GM23338 (cell line): Measurements from ENCODE around the gene IGSF9B. TPM values are rescaled to one million over a fixed set of nuclear protein-coding genes. Genes with fewer than 3 reads are reported as not detected.

Experiments
- ATAC-seq: fragments of 200-7000 bp; cut with Tn5 transposase; 3 replicates; pipeline ENCODE4 v1.9.1; 2020
- DNase-seq: peaks from one replicate; pipeline ENCODE4 v3.0.0-alpha.2; 2015; ENCODE audit warnings: low spot score
- H2AFZ ChIP-seq: fragments of 200-600 bp; sonication (generic); 2 replicates; pipeline ENCODE4 v1.8.0; 2016; ENCODE audit warnings: antibody characterized with exemption, mild to moderate bottlenecking, moderate library complexity
- H3F3A ChIP-seq: fragments of 200-600 bp; sonication (generic); replicated peaks from 2 replicates; pipeline ENCODE4 v1.8.0; 2017; ENCODE audit warnings: antibody characterized with exemption, mixed run types, low read depth
- H3K27ac ChIP-seq: fragments of 200-600 bp; sonication (generic); 2 replicates; pipeline ENCODE4 v1.6.1; 2016; ENCODE audit warnings: low read depth
- H3K27me3 ChIP-seq: fragments of 200-600 bp; sonication (generic); 2 replicates; pipeline ENCODE4 v1.8.0; 2016; ENCODE audit warnings: mild to moderate bottlenecking, mixed run types, moderate library complexity; ENCODE audit not compliant: insufficient read depth
- H3K36me3 ChIP-seq: fragments of 200-600 bp; sonication (generic); 2 replicates; pipeline ENCODE4 v1.8.0; 2016; ENCODE audit warnings: mild to moderate bottlenecking; ENCODE audit not compliant: insufficient read depth
- H3K4me1 ChIP-seq: fragments of 200-600 bp; sonication (generic); 2 replicates; pipeline ENCODE4 v1.8.0; 2016; ENCODE audit warnings: mild to moderate bottlenecking, moderate library complexity; ENCODE audit not compliant: insufficient read depth
- H3K4me2 ChIP-seq: fragments of 200-600 bp; sonication (generic); 2 replicates; pipeline ENCODE4 v1.7.1; 2017; ENCODE audit warnings: mixed run types
- H3K4me3 ChIP-seq: fragments of 200-600 bp; sonication (generic); 2 replicates; pipeline ENCODE4 v1.6.1; 2016; ENCODE audit warnings: mixed run types
- H3K79me2 ChIP-seq: fragments of 200-600 bp; sonication (generic); replicated peaks from 2 replicates; pipeline ENCODE4 v1.8.0; 2017; ENCODE audit warnings: mild to moderate bottlenecking; ENCODE audit not compliant: insufficient read depth
- H3K9me2 ChIP-seq: fragments of 200-600 bp; sonication (generic); 2 replicates; pipeline ENCODE4 v1.8.0; 2017; ENCODE audit not compliant: insufficient read depth
- H4K20me1 ChIP-seq: fragments of 200-600 bp; sonication (generic); replicated peaks from 2 replicates; pipeline ENCODE4 v1.8.0; 2017; ENCODE audit warnings: mild to moderate bottlenecking; ENCODE audit not compliant: insufficient read depth
- H3K27ac Mint-ChIP-seq: 2 replicates; pipeline ENCODE4 v1.8.0; 2020; ENCODE audit warnings: inconsistent platforms, mild to moderate bottlenecking, moderate library complexity, mixed read lengths
- H3K27me3 Mint-ChIP-seq: 3 replicates; pipeline ENCODE4 v1.8.0; 2022; ENCODE audit warnings: low read depth, mild to moderate bottlenecking, moderate library complexity, mixed read lengths, inconsistent platforms; ENCODE audit not compliant: insufficient read depth, poor library complexity
- H3K36me3 Mint-ChIP-seq: 3 replicates; pipeline ENCODE4 v1.8.0; 2021; ENCODE audit warnings: low read depth, mild to moderate bottlenecking, inconsistent platforms, moderate library complexity, mixed read lengths
- H3K4me1 Mint-ChIP-seq: 3 replicates; pipeline ENCODE4 v1.8.0; 2020; ENCODE audit warnings: mild to moderate bottlenecking, inconsistent platforms, mixed read lengths
- H3K4me3 Mint-ChIP-seq: 3 replicates; pipeline ENCODE4 v1.8.0; 2021; ENCODE audit warnings: moderate library complexity, mild to moderate bottlenecking, inconsistent platforms, mixed read lengths
- H3K9me3 Mint-ChIP-seq: 3 replicates; pipeline ENCODE4 v1.8.0; 2020; ENCODE audit warnings: moderate library complexity, mild to moderate bottlenecking, inconsistent platforms, mixed read lengths
- CREB1 ChIP-seq: fragments of 250-450 bp; sonication (Bioruptor Pico); IDR thresholded peaks from 2 replicates; pipeline ENCODE4 v1.5.0; 2020; ENCODE audit warnings: low read depth, mild to moderate bottlenecking, moderate library complexity
- EZH2 ChIP-seq: fragments of 200-600 bp; sonication (generic); IDR thresholded peaks from one replicate; pipeline ENCODE4 v1.8.0; 2017; ENCODE audit warnings: antibody characterized with exemption, mild to moderate bottlenecking, low read depth; ENCODE audit not compliant: unreplicated experiment
- EZH2phosphoT487 ChIP-seq: fragments of 200-600 bp; sonication (generic); IDR thresholded peaks from one replicate; pipeline ENCODE4 v1.8.1; 2018; ENCODE audit warnings: antibody characterized with exemption; ENCODE audit not compliant: unreplicated experiment
- JUNB ChIP-seq: IDR thresholded peaks from one replicate; pipeline ENCODE4 v1.6.1; 2016; ENCODE audit warnings: antibody characterized with exemption; ENCODE audit not compliant: unreplicated experiment
- POLR2AphosphoS5 ChIP-seq: IDR thresholded peaks from 2 replicates; pipeline ENCODE4 v1.6.1; 2016; ENCODE audit warnings: antibody characterized with exemption, low read depth
- REST ChIP-seq: IDR thresholded peaks from one replicate; pipeline ENCODE4 v1.6.1; 2018; ENCODE audit warnings: antibody characterized with exemption; ENCODE audit not compliant: unreplicated experiment
- STAT1 ChIP-seq: IDR thresholded peaks from one replicate; pipeline ENCODE4 v1.6.1; 2016; ENCODE audit warnings: antibody characterized with exemption; ENCODE audit not compliant: unreplicated experiment
- ZNF114 ChIP-seq: fragments of 250-450 bp; sonication (Bioruptor Pico); IDR thresholded peaks from 2 replicates; pipeline ENCODE4 v1.5.0; 2020; ENCODE audit warnings: mild to moderate bottlenecking, moderate library complexity
- ZNF462 ChIP-seq: fragments of 250-450 bp; sonication (Bioruptor Pico); IDR thresholded peaks from 2 replicates; pipeline ENCODE4 v1.5.0; 2020; ENCODE audit warnings: mild to moderate bottlenecking, moderate library complexity
- polyA plus RNA-seq: library from polyadenylated mRNA; unstranded; fragments of >200 nt; fragmentation: Nextera tagmentation; extraction: Ambion mirVana; gene quantifications from 2 replicates; pipeline ENCODE4 v1.2.1, GENCODE V29; 2016
- total RNA-seq: library from RNA; depleted of rRNA; stranded (reverse); fragments of >200 nt; shearing (Covaris generic); gene quantifications from 2 replicates; pipeline ENCODE4 v1.2.3, GENCODE V29; 2014

The IGSF9B gene
- total and polyA plus RNA-seq, 2 experiments from 2014 or later = 8.7 to 51.2 TPM

GRCh38 chr11:133892126-133892525, 64.6 kb downstream of the IGSF9B start:
- H3K36me3 Mint-ChIP-seq = no peaks in the 10 kb centered on the region
- Histone ChIP-seq H3K36me3 (no peaks in the 10 kb centered on the region), H2AFZ (no peak overlapping the region), H3K9me2 (0 out of 2 replicates have a peak, but pooled peaks cover 3% of the 10 kb centered on the region), H3K4me1 (peaks cover 26% of the 10 kb centered on the region), H4K20me1 (no peaks in the 10 kb centered on the region), H3K4me2 (no peak overlapping the region), H3K79me2 (no peaks in the 10 kb centered on the region), H3K4me3 (no peak overlapping the region), H3K27me3 (no peaks in the 10 kb centered on the region), H3K27ac (no peak overlapping the region), H3F3A (peaks cover 11% of the 10 kb centered on the region; the same call in 1 of the 2 replicates)
- no peak overlapping the region for H3K27ac Mint-ChIP-seq
- no peaks in the 10 kb centered on the region for H3K9me3 Mint-ChIP-seq
- H3K4me3 Mint-ChIP-seq = no peak overlapping the region
- DNase-seq = no peak
- no peak for ATAC-seq
- TF ChIP-seq POLR2AphosphoS5 (no peak), JUNB (no peak), ZNF114 (CRISPR knock-in tag) (no peak), EZH2phosphoT487 (no peak), STAT1 (no peak), ZNF462 (CRISPR knock-in tag) (no peak), REST (no peak), EZH2 (no peak), CREB1 (no peak)
- peaks cover 7% of the 10 kb centered on the region for H3K27me3 Mint-ChIP-seq
- H3K4me1 Mint-ChIP-seq = peaks cover 23% of the 10 kb centered on the region
